Fibroblast of skin of scalp (primary cell): Measurements from ENCODE around the gene TBC1D8B.

ENCODE experiments used
- DNase-seq: peaks from one replicate; pipeline ENCODE4 v3.0.0-alpha.2; 2013

The TBC1D8B gene

GRCh38 chrX:106898462-106898861 lies 96.0 kb downstream of the TBC1D8B start:
- peak; percentile 51 for DNase-seq

GRCh38 chrX:106899276-106899675 lies 96.8 kb downstream of the TBC1D8B start:
- no peak for DNase-seq

GRCh38 chrX:106899841-106900240 lies 97.4 kb downstream of the TBC1D8B start:
- no peak for DNase-seq

GRCh38 chrX:106901341-106901740 lies 98.9 kb downstream of the TBC1D8B start:
- DNase-seq: no peak

- no peak for DNase-seq
Measured at GRCh38 chrX:106901781-106902219, 99.3 kb downstream of the TBC1D8B start.

GRCh38 chrX:106902684-106903083 lies 100.2 kb downstream of the TBC1D8B start:
- DNase-seq: no peak

GRCh38 chrX:106903291-106903824 lies 100.9 kb downstream of the TBC1D8B start, which contains the start of gene RIPPLY1:
Gene RIPPLY1, minus strand, starts transcription at chrX:106903341. Its CDS starts 54 bp downstream, at chrX:106903287.
- DNase-seq: peak; percentile 11

- no peak for DNase-seq
Measured at GRCh38 chrX:106903856-106904528, 101.5 kb downstream of the TBC1D8B start.

- DNase-seq: no peak
Measured at GRCh38 chrX:106905064-106905708, 102.7 kb downstream of the TBC1D8B start.

- no peak for DNase-seq
Measured at GRCh38 chrX:106906361-106906760, 103.9 kb downstream of the TBC1D8B start.

- no peak for DNase-seq
Measured at GRCh38 chrX:106912864-106913263, 110.4 kb downstream of the TBC1D8B start.

GRCh38 chrX:106917830-106918500 lies 115.5 kb downstream of the TBC1D8B start:
- DNase-seq: peak; percentile 58

- peak; percentile 31 for DNase-seq
Measured at GRCh38 chrX:106919932-106920452, 117.5 kb downstream of the TBC1D8B start, which contains the start of gene CLDN2. Gene CLDN2, plus strand, starts transcription at chrX:106920402. Its CDS starts 7,827 bp downstream, at chrX:106928229.

- DNase-seq: no peak
Measured at GRCh38 chrX:106921637-106922036, 119.2 kb downstream of the TBC1D8B start.
